Activated gamma-delta T cell (primary cell): Measurements from ENCODE around the gene CENPE.

ENCODE experiments used
- DNase-seq: peaks from one replicate; lab custom pipeline; 2025; lab: John Stamatoyannopoulos, UW

CENPE gene

DNA sequence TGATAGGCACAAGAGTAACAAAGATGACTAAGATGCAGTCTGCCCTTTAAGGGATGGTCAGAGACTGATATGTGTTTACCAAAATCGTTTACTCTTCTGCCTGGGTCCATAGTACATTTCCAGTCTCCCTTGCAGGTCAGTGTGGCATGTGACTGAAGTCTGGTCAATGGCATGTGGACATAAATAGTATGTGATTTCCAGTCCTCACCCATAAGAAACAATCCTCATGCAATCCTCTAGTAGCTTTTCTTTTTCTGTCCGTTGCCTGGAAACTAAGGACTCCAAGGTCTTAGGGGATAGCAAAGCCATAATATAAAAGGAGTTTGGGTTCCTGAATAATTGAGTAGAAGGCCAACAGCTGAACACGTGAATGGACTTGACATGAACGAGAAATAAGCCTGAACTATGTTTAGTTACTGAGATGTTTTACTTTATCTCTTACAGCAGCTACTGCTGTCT lies 122.7 kb downstream of the CENPE start:
- no peak for DNase-seq

DNA sequence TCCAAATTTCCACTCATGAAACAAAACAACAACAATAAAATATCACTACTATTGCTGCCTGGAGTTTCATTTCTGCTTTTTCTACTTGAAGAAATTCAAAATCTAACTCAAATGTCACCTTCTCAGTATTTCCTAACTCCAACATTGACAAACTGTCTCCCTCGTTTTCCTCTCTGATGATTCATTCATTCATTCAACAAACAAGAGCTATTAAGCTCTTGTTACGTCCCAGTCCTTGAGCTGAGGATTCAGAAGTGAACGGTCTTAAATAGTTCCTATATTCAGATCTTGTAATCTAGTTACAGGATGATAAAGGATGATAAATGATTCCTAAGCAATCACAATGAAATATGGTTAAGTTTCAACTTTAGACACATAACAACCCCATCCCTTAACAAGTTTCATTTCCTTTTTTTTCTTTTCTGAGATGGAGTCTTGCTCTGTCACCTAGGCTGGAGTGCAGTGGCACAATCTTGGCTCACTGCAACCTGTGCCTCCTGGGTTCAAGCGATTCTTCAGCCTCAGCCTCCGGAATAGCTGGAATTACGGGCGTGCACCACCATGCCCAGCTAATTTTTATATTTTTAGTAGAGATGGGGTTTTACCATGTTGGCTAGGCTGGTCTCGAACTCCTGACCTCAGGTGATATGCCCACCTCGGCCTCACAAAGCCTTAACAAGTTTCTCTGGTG lies 123.3 kb downstream of the CENPE start:
- no peak for DNase-seq

DNA sequence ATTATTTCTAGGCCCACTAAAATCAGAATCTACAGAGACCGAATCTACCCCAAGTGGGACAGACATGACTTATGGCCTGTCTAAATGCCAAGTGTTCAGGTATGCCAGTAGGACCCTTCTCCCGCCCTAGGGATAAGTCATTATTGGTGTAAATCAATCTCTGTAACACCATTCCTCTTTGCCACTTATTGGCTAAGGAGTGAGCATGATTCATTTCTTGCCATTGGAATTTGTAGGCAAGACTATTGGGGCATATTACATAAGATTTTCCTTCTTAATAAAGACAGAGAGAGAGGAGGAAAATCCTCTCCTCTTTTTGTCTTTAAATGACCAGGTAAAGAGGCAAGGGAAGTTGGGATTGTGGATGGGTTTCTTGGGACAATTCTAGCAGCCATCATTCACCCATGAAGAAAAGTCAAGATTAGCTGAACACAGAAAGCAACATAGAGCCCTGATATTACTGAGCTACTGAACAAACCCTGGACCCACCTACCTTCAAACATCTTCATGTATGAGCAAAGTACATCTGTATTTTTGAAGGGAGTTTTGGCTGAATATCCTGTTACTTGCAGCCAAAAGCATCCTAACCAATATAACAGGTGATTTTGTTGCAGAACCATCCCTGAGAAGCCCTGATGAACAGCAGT lies 124.2 kb downstream of the CENPE start:
- no peak for DNase-seq

GRCh38 chr4:103067841-103068547 lies 130.1 kb downstream of the CENPE start:
- no peak for DNase-seq

DNA sequence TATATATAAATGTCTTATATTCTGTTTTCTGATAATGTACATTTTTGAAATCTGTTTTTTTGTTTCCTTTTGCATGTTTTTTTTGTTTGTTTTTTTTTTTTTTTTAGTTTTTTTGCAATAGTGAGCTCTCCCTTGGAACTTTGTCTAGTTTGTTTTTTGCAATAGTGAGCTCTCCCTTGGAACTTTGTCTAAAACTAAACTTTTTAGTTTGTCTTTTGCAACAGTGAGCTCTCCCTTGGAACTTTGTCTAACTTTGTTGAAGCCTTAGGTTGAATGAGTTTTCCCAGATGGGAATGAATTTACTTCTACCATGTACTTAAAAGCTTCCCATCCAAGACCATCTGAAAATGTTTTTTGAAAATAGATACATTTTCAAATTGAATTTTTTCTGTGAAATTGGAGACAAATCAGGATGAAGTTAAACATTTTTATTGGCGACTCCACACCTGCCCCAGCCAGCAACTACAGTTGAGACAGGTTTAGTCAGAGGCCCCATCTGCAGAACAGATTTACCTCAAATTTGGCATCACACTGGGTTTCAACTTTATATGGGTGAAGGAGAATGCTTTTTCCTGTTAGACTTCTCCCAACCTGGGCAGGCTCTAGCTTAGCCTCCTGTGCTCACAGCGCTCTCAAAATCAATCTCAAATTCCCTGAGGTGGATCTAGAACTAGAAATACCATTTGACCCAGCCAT lies 137.5 kb downstream of the CENPE start:
- no peak for DNase-seq
